NCI-H524 treated with DMSO at 0.1 percent for 48 hours (cell line): ENCODE results near the gene ZNF652.
"Not testable (repeated sequence)": the region's sequence is repeated elsewhere in the genome, so short reads cannot be mapped to it uniquely, and the experiment has no call there.

Experiments
- DNase-seq: peaks from one replicate; lab custom pipeline; 2025; lab: John Stamatoyannopoulos, UW

Gene ZNF652

GRCh38 chr17:49361902-49362722, at the start of gene ZNF652:
Gene ZNF652, minus strand, starts transcription at chr17:49362250. Its CDS starts 44,525 bp downstream, at chr17:49317725.
- peak; percentile 62 for DNase-seq

GRCh38 chr17:49409066-49409465, 47.0 kb upstream of the ZNF652 start:
- DNase-seq: no peak

GRCh38 chr17:49407981-49408501, 46.0 kb upstream of the ZNF652 start:
- DNase-seq: peak; percentile 23

- DNase-seq: no peak
Measured at GRCh38 chr17:49407086-49407485, 45.0 kb upstream of the ZNF652 start.

GRCh38 chr17:49406421-49407061, 44.5 kb upstream of the ZNF652 start:
- no peak for DNase-seq

- no peak for DNase-seq
Measured at GRCh38 chr17:49404906-49405305, 42.9 kb upstream of the ZNF652 start.

GRCh38 chr17:49404361-49404760, 42.3 kb upstream of the ZNF652 start:
- DNase-seq: no peak

- DNase-seq: no peak
Measured at GRCh38 chr17:49403514-49404289, 41.7 kb upstream of the ZNF652 start.

GRCh38 chr17:49402706-49403105, 40.7 kb upstream of the ZNF652 start:
- DNase-seq: peak; percentile 83

GRCh38 chr17:49401971-49402611, 40.0 kb upstream of the ZNF652 start:
- peak; percentile 17 for DNase-seq

GRCh38 chr17:49399995-49400394, 37.9 kb upstream of the ZNF652 start:
- DNase-seq: no peak

- no peak for DNase-seq
Measured at GRCh38 chr17:49397586-49397985, 35.5 kb upstream of the ZNF652 start.

GRCh38 chr17:49393491-49394255, 31.6 kb upstream of the ZNF652 start:
- no peak for DNase-seq

- DNase-seq: no peak
Measured at GRCh38 chr17:49390548-49391324, 28.7 kb upstream of the ZNF652 start.

- not testable (repeated sequence) for DNase-seq
Measured at GRCh38 chr17:49389514-49390347, 27.7 kb upstream of the ZNF652 start.

- no peak for DNase-seq
Measured at GRCh38 chr17:49388692-49389513, 26.9 kb upstream of the ZNF652 start.

- DNase-seq: no peak
Measured at GRCh38 chr17:49388290-49388640, 26.2 kb upstream of the ZNF652 start.

GRCh38 chr17:49387498-49388289, 25.6 kb upstream of the ZNF652 start:
- no peak for DNase-seq
